ENCODE measurements around the gene RBM28. TPM values are rescaled to one million over a fixed set of nuclear protein-coding genes. Genes with fewer than 3 reads are reported as not detected.

RBM28 gene
- total RNA-seq, 1 donor from 2014 or later, result 20.9 TPM

GRCh38 chr7:128257458-128257857 lies 86.2 kb downstream of the RBM28 start:
- Histone ChIP-seq H3K4me1 (peaks cover 7% of the 10 kb centered on the region), H3K27me3 (no peaks in the 10 kb centered on the region), H3K27ac (no peak overlapping the region), H3K36me3 (no peaks in the 10 kb centered on the region), H3K9me3 (no peaks in the 10 kb centered on the region), H3K4me3 (no peak overlapping the region)
- TF ChIP-seq CTCF (IDR thresholded peaks at IDR 0.05), result no peak
- no peak for TF ChIP-seq POLR2A (IDR thresholded peaks at IDR 0.05)
- no peak for TF ChIP-seq POLR2AphosphoS5 (IDR thresholded peaks at IDR 0.05; ENCODE audit: insufficient read depth in 1 of 2, low read depth in 1 of 2)
- DNase-seq (ENCODE audit: extremely low spot score in 2 of 2), result no peak
- intact Hi-C loops (cut with DNase I), result no loop called here

- DNase-seq (ENCODE audit: extremely low spot score in 2 of 2), result no peak
- no peaks in the 10 kb centered on the region for H3K36me3 ChIP-seq
- intact Hi-C loops (cut with DNase I), result no loop called here
- H3K27me3 ChIP-seq, result no peaks in the 10 kb centered on the region
- no peaks in the 10 kb centered on the region for H3K9me3 ChIP-seq
- no peak overlapping the region for H3K27ac ChIP-seq
- TF ChIP-seq POLR2A (IDR thresholded peaks at IDR 0.05), result no peak
- no peak for TF ChIP-seq POLR2AphosphoS5 (IDR thresholded peaks at IDR 0.05; ENCODE audit: insufficient read depth in 1 of 2, low read depth in 1 of 2)
- no peak for TF ChIP-seq CTCF (IDR thresholded peaks at IDR 0.05)
- no peak overlapping the region for H3K4me3 ChIP-seq
- peaks cover 3% of the 10 kb centered on the region for H3K4me1 ChIP-seq
These were observed 88.4 kb downstream of the RBM28 start for GRCh38 chr7:128255271-128255670.

GRCh38 chr7:128254470-128254869 lies 89.2 kb downstream of the RBM28 start:
- no peaks in the 10 kb centered on the region for H3K9me3 ChIP-seq
- TF ChIP-seq POLR2A (IDR thresholded peaks at IDR 0.05) (no peak), POLR2AphosphoS5 (IDR thresholded peaks at IDR 0.05; ENCODE audit: insufficient read depth in 1 of 2, low read depth in 1 of 2) (no peak), CTCF (IDR thresholded peaks at IDR 0.05) (no peak)
- DNase-seq (ENCODE audit: extremely low spot score in 2 of 2), result no peak
- H3K4me3 ChIP-seq, result no peak overlapping the region
- H3K4me1 ChIP-seq, result no peaks in the 10 kb centered on the region
- H3K36me3 ChIP-seq, result no peaks in the 10 kb centered on the region
- H3K27ac ChIP-seq, result no peak overlapping the region
- H3K27me3 ChIP-seq, result no peaks in the 10 kb centered on the region
- intact Hi-C loops (cut with DNase I), result no loop called here

- Histone ChIP-seq H3K36me3 (no peaks in the 10 kb centered on the region), H3K4me3 (no peak overlapping the region), H3K27me3 (no peaks in the 10 kb centered on the region), H3K27ac (no peak overlapping the region), H3K9me3 (no peaks in the 10 kb centered on the region), H3K4me1 (no peaks in the 10 kb centered on the region)
- TF ChIP-seq CTCF (IDR thresholded peaks at IDR 0.05) (no peak), POLR2A (IDR thresholded peaks at IDR 0.05) (no peak), POLR2AphosphoS5 (IDR thresholded peaks at IDR 0.05; ENCODE audit: insufficient read depth in 1 of 2, low read depth in 1 of 2) (no peak)
- intact Hi-C loops (cut with DNase I), result no loop called here
- no peak for DNase-seq (ENCODE audit: extremely low spot score in 2 of 2)
These were observed 90.0 kb downstream of the RBM28 start for GRCh38 chr7:128253701-128254100.

- H3K4me1 ChIP-seq, result no peaks in the 10 kb centered on the region
- no peaks in the 10 kb centered on the region for H3K27me3 ChIP-seq
- H3K4me3 ChIP-seq, result no peak overlapping the region
- no peak for DNase-seq (ENCODE audit: extremely low spot score in 2 of 2)
- intact Hi-C loops (cut with DNase I), result no loop called here
- no peak overlapping the region for H3K27ac ChIP-seq
- H3K36me3 ChIP-seq, result no peaks in the 10 kb centered on the region
- H3K9me3 ChIP-seq, result no peaks in the 10 kb centered on the region
- TF ChIP-seq POLR2A (IDR thresholded peaks at IDR 0.05) (no peak), CTCF (IDR thresholded peaks at IDR 0.05) (no peak), POLR2AphosphoS5 (IDR thresholded peaks at IDR 0.05; ENCODE audit: insufficient read depth in 1 of 2, low read depth in 1 of 2) (no peak)
These were observed 92.4 kb downstream of the RBM28 start for GRCh38 chr7:128251337-128251736.

Small RNAs within 50 kb of the gene (small RNA-seq; reads per million reads assigned to genes)
- gene RNU7-27P, result not detected

Other genes with a start within 250 kb of the RBM28 start
- 7.4 TPM for gene LEP, start 102.6 kb downstream of the RBM28 start, total RNA-seq
- gene PRRT4, start 17.8 kb upstream of the RBM28 start, total RNA-seq, result 7.6 TPM
- 52.3 TPM for gene IMPDH1, start 66.1 kb upstream of the RBM28 start, total RNA-seq
- 46.4 TPM for gene HILPDA, start 112.0 kb upstream of the RBM28 start, total RNA-seq
- gene METTL2B, start 132.8 kb upstream of the RBM28 start, total RNA-seq, result 18.4 TPM